ENCODE data around the gene COMT.

Gene COMT

DNA sequence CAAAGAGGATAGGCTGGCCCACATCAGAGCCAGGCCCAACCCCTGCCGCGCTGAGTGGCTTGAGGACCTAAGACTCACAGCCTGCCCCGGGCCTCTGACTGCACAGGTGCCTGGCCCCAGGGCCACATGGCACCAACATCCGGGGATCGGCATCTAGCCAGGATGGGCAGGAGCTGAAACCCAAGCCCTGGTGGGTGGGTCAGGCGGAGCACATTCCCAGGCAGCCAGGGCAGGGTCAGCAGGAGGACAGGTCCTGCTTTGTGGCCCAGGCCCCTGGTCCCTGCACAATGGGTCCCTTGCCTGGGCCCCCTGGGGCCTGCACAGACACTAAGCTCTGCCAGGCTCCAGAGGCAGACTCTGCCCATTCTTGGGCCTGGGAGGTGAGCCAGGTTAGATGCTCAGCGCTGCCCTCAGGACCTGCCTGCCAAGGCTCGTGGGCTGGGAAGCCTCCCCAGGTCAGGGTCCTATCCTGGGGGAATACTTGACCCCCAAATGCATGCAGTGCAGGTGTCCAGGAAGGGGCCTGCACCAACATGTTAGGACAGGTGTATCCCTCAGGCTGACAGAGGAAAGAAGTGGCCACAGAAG lies 41.5 kb downstream of the COMT start:
- no peak for DNase-seq (ENCODE audit: low read depth)

DNA sequence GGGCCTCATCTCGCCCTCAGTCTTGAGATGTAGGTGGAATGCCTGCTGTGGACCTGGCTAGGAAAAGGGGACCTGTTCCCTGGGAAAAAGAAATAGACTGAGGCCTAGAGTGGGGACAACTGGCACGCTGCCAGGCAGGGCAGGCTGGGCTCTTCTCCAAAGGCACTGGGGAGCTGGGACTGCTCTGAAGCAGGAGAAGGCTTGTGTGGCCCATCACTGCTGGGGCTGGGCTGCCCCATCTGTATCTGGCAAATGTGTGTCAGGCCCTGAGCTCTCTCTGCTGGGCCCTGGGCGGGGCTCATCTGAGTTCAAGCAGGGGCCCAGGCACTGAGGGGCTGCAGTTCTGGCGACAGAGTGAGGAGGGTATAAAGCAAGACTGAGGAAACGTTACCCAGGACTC lies 42.2 kb downstream of the COMT start:
- no peak for DNase-seq (ENCODE audit: low read depth)

DNA sequence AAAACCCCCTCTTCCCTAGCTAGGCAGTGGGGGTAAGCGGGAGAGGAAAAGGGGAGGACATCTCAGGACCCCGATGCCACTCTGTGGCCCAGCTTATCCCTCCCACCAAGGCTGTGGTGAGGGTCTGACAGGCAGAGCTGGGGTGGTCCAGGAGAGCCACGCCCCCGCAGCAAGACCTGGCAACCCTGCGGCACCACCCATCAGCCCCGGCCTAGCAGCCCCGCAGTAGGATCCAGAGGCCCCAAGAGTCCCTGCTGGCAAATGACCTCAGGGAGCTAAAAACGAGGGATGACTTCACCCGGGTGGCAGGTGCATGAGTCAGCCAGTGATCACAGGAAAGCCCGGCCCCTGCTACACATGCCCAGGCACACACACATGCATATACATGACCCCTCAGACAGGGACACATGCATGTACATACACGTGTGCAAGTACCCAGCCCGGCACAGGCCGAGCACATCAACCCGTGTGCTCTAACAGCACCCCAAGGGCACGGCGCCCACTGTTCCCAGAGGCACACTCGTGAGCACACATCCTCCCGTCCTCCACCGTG lies 42.7 kb downstream of the COMT start:
- no peak for DNase-seq (ENCODE audit: low read depth)

DNA sequence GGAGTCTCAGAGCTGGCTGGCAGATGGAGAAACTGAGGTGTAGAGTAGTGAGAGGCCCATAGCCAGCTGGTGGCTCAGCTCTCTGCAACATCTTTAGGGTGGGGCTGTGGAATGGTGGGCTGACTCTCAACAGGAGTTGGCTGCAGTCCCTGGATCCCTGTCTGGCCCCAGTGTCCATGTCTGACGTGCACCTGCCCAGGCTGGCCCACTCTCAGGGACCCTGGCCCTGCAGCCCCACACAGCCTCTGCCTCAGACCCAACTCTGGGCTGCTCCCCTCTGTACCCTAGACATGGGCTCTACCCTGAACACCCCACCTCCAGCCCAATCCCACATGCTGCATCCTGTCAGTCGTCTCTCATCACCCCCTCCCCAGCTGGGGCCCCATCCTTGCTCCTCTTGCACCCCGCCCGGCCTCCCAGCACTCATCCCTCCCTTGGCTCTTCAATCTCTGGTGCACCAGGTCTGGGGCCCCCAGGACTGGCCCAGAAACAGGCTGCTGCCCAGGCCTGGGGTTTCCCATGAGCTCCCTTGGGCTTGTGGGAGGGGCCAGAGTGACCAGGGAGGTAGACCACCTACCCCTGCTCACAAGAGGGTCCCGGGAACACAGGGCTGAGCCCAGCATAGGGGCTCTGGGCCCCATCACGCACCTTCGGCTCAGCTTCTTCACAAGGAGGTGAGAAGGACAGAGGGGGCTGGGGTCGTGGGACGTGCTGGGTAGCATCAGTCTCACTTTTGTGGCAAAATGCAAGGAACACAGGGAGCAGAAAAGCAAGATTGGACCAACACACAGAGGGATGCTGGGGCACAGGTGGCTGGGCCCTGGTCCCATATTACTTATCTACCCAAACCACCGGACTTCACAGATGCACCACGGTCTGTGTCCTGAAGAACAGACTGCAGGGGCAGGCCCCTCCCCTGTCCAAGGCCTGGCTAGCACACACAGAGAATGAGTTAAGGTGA lies 43.6 kb downstream of the COMT start:
- DNase-seq (ENCODE audit: low read depth): no peak

DNA sequence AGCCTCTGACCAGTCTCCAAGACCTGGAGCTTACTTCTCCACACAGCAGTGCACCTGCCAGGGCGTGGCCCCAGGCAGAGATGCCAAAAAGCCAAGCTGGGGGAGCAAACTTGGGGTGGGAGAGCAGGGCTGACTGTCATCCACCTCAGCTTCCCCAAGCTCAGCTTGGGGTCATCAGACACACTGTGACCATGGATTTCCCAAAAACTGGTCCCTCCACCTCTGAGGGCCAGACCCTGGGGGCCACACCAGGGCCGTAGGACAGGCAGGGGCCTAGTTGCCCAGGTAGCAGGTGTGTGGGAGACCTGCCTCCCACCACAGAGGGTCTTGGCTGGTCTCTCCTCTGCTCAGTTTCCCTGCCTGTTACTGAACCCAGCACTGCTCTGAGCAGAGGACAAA lies 44.4 kb downstream of the COMT start:
- DNase-seq (ENCODE audit: low read depth): no peak

DNA sequence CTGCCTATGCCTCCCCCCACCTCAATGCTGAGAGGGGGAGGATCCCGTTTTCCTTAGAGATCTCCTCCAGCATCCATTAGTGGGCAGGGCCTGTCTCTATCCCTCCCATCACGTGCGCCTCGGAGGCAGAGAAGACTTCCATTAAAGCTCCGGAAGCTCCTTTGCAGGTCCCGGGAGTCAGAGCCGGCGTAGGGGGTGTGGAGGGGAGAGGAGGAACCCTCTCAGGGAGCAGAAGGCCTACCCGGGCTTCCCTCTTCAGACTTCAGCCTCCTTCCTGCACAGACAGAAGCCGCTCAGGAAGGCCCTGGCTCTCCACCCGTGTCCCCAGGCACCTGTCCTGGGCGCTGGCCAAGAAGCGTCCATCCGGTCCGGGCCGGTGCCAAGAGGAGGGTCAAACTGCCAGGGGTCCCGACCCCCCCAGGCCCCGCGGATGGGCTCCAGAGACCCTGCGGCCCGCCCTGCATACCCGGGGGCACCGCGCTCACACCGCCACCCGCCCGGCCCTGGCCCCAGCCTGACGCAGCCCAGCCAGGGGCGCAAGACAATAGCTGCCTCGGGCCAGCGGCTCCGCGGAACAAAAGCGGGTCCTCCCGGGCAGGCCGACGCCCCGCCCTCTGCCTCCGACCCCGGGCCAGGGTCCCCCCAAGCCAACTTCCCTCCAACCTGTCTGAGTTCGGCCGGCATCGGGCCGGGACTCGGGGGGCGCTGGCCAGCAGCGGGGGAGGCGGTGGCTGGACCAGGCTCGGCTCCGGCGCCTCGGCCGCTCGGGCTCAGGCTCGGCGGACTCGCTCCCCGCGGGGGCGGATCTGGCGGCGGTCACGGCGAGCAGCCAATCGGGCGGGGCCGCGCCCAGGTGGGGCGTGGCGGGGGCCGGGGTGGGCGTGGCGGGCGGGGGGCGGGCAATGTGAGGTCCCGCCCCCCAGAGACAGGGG lies 45.1 kb downstream of the COMT start:
- peak; percentile 37 for DNase-seq (ENCODE audit: low read depth)

DNA sequence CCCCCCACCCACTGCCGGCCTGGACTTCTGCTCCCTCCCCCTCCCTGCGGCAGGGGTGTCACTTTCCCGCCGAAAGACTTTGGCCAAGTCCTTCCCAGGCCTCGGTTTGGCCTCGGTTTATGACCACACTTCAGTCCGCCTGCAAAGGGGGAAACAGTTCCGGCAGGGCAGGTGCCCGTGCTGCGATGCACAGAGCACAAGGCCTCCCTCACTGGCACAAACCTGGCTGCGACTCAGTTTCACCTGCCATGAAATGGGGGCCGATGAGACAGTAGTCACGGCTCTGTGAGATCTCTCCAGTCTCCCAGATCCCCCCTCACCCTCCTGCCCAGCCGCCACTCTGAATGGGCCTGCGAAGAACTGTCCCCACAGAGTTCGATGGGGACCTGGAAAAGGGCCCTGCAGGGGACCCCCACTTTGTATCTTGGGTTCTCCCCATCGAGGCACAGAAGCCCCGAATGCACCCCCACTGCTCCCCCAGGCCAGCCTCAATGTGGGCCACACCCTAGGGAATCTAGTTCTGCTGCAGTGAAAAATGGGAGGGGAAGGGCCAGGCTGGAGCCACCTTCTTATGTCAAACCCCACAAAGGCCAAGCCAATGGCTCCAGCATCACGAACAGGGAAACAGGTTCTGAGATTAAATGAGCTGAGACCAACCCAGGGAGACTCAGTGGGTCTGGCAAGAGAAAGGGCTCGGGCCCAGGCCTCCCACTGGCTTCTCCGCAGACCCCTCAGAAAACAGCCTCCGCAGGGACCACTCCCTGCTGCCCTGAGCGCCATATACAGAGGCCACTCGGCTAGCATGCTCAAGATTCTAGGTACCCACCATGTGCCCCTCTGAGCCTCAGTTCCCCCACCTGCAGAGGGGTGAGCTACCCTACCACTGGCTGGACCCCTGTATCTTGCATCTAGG lies 46.1 kb downstream of the COMT start:
- no peak for DNase-seq (ENCODE audit: low read depth)

DNA sequence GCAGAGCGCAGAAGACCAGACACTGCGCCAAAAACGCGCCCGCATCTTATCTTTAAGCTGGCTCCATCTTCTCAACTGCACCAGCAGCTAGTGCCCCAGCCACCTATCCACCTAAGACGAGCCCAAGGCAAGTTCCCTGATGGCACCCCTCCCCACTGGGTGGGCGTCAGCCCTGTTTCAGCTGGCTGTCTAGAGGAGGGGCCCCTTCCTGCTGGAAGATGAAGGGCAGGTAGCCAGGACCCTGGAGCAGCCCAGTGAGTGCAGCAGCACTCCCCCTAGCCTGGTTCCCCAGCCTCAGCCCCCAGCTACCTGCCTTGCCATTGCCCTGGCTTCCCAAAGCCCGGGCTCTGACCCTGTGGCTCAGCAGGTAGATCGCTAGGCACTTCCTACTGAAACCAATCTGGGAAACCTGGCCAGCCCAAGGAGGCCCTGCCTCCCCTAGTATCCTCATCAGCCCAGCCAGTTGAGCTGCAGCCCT lies 46.8 kb downstream of the COMT start:
- DNase-seq (ENCODE audit: low read depth): no peak

DNA sequence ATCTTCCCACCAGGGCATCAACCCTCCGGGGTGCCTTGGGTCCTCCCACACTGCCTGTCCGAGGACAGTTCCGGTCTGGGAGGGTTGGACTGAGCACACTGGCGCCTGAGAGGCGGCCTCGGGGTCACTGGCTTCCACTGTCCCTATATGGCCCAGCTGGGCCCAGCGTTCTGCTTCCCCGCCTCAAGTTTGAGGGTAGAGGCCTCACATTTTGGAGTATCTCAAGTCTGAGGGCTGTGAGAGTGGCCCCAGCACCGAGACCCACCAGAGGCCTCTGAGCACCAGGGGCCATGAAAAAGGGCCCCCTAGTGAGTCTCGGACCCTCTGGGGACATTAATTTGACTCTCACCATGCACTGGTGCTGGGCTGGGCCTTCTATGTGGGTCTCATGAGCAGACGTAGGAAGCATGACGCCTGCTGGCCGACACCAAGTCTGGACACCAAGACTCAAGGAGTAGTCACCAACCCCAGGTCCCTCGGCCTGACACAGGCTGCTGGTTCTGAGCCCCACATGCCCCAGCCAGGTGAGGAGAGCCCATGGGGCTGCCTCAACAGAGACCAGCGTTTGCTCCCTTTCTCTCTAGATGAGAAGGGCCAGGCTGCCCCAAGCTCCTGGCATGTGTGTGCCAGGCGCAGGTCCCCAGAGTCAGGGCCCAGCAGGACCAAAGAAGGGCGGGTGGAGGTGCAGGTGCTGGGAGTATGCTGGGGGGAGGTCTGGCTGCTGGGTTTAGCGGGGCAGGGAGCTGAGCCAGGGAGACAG lies 47.6 kb downstream of the COMT start:
- no peak for DNase-seq (ENCODE audit: low read depth)

DNA sequence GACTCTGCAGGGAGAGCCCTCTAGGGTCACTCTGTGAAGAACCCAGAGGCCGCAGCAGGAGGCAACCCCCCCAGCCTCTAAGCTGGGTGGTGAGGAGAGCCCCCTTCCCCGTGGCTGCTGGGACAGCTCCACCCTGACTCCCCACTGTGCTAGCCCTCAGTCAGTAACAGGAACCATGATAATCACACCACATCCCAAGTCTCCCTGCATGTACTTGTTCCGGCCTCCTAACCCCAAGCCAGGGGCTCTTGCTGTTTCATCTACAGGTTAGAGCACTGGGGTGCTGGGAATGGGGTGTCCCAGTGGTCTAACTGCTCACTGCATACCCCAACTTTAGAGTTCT lies 48.1 kb downstream of the COMT start:
- DNase-seq (ENCODE audit: low read depth): no peak

DNA sequence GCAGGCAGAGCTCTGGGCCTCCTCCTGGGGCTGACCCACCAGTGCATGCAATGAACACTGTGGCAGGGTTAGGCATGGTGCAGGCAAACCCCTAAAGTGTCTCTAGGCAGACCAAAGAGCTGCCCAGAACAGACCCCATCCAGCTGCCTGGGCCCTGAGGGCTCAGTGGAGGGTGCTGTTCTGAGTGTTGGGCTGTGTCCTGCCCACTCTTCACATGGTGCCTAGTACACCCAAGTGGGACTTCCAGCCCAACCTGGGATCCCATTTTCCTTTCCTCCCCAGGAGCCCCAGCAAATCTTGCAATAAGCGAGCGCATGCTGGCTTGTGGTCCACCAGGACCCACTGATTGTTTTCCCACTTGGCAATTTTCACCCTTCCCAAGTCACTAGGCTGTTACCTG lies 48.6 kb downstream of the COMT start:
- DNase-seq (ENCODE audit: low read depth): no peak

DNA sequence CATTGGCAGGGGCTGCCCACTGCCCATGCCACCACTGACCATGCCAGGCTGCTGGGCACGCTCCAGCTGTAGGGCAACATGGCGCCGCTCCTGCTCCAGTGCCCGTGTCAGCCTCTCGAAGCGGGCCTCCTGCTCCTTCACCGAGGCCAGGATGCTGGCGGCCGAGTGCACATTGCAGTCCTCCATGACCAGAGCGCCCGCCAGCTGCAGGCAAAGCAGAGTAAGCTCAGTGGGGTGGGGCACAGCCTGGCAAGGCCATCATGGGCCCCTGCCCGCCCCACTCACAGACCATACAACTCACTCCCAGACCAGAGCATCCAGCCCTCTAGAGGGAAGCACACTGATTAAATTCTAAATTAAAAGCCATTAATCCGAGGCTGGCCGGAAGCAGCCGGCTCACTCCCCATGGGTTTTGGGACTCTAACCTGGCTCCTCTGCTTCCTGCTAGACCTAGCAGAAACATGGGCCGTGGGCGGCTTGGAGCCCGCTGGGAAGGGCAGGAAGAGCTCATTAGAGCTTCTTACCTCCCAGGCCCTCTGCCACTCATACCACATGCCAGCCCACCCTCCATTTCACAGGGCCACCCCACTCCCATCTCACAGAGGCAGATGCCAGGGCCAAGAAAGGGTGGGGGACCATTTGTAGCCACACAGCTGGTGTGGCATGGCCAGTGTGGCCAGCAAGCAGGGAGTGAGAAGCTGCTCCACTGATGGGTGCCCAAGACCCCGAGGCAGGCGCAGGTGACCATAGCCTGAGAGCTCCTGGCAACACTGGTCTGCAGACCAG lies 49.2 kb downstream of the COMT start:
- no peak for DNase-seq (ENCODE audit: low read depth)

DNA sequence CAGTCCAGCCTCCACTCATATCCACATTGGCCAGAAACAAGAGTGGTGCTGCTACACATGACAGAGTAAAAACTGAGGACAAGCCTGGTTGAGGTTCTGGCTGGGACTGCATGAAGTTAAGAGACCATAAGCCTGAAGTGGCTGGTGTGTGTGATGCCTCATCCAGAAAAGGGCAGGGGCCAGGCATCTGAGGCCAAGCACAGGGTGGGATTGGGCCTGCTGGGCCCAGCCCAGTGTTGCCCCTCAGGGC lies 49.7 kb downstream of the COMT start:
- DNase-seq (ENCODE audit: low read depth): no peak

DNA sequence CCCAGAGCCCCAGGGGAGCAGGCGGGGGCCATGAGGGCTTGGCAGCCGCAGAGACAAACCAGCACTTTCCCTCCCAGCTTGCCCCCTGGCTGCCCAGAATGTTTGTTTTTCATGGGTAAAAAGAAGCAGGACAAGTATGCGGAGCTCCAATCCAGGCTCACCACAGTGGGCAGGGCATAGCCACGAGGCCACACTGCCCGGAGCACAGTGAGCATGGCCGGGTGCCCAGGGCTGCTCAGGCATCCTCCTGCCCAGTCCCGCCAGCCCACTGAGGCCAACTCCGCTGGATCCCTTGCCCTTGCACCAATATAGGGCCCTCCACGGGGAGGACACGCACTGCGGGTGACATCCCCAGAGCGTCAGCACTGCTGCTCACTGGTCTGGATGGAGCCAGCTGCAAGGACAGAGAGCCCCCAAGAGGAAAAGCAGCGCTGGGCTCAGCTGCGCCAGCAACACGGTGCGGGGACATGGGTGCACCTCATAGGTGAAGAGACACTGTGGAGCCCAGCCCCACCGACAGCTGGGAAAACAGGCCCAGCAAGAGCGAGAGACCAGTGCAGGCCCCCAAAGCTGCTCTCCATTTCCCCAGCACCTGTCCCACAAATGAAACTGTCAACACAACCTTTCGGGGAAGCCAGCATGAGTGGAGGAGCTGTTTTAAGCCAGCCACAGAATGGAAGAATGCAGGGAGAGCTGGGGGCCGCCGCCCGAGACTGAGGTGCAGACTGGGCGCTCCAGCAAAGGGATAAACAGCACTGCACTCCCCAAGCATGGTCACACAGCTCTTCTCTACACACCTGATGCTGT lies 50.3 kb downstream of the COMT start:
- DNase-seq (ENCODE audit: low read depth): no peak

DNA sequence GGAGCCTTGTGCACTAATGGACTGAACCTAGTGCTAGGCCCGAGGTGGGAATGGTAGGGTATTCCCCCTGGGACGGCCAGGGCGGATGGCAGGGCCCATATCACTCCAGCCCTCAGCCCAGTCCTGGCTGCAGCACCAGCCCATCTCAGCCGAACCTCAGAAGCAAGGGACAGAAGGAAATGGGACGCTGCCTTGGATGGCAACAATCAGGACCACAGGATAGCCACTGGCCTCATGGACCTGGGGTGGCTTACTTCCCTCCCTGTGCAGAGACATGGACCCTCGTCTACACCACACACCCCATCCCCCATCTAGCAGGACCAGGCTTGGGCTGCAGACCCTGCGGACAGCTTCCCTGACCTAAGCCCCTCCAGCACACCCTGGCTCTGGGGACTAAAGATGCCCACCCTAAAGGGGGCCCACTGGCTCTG lies 50.9 kb downstream of the COMT start:
- no peak for DNase-seq (ENCODE audit: low read depth)

DNA sequence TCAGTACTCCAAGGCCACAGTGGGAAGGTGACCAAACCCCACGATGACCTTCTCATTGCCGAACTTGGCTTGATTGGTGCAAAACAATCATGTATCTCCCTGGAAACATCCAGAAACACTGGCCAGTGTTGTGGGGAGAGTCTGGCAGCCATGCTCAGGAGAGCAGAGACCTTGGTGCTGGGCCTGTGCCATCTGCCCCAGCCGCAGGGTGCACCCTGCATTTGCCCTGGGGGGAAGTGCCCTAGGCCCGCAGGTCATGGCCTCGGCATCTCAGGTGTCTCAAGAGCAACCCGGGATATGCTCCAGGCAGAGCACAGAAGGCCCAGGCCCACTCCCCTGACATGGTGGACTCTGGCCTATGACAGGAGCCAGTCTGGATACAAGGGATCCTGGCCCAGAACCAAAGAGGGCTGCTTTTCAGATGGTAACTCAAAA lies 51.4 kb downstream of the COMT start:
- DNase-seq (ENCODE audit: low read depth): no peak

DNA sequence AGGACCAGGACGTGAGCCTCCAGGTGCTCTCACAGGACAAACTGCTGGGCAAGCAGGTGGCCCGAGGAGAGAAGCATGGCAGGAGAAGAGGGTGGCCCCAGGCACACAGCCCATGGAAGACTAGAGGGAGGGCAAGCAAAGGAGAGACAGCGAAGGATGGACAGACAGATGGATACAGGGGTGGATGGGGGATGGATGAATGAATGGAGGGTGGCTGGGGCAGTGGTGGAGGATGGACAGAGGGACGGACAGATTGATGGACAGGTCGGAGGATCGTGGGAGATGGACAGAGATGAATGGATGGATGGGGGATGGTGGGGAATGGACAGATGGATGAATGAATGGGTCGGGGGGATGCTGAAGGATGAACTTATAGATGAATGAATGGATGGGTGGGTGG lies 52.4 kb downstream of the COMT start:
- DNase-seq (ENCODE audit: low read depth): no peak

DNA sequence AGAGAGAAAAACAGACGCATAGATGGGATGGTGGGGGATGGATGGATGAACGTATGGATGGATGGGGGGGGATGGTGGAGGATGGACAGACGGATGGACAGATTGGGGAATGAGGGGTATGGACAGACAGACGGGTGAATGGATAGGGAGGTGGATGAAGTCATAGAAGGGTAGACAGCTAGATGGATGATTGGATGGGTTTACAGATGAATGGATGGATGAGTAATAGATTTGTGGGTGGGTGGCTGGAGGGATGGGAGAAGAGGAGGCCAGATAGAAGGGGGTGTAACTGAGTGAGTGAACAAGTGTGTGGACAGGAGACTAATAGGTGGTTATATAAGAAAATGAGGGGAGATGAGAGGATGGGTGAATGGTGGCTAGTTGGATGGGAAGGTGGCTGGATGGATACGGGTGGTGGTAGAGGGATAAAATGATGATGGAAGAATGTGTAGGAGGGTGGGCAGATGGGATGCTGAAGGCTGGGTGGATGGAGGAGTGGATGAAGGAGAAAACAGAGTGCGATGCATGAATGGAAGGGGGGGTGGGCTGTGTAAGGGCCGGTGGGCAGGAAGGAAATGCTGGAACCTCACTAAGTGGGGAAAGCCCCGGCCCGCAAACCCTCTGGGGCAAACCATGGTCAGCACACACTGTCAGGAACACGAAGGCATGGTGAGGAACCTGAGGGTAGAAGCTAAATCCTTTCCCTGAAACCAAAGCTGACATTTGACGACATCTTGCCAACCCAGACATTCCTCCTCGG lies 53.5 kb downstream of the COMT start:
- no peak for DNase-seq (ENCODE audit: low read depth)
